GM18867 (cell line): ENCODE measurements around the gene BPI.
"Not testable (repeated sequence)": the region's sequence is repeated elsewhere in the genome, so short reads cannot be mapped to it uniquely, and the experiment has no call there.

Experiments
- ATAC-seq: cut with Tn5 transposase; IDR thresholded peaks from one replicate; pipeline ENCODE4 v1.9.1; 2021; ENCODE audit warnings: mild to moderate bottlenecking, moderate library complexity; ENCODE audit not compliant: unreplicated experiment

BPI gene

GRCh38 chr20:38355161-38356012, 51.4 kb downstream of the BPI start:
- ATAC-seq: no peak

- ATAC-seq: no peak
Measured at GRCh38 chr20:38357653-38358207, 53.8 kb downstream of the BPI start.

GRCh38 chr20:38358556-38358955, 54.6 kb downstream of the BPI start:
- ATAC-seq: no peak

GRCh38 chr20:38363004-38363747, 59.2 kb downstream of the BPI start:
- ATAC-seq: no peak

GRCh38 chr20:38369389-38369788, 65.4 kb downstream of the BPI start:
- ATAC-seq: no peak

GRCh38 chr20:38372806-38373205, 68.8 kb downstream of the BPI start:
- ATAC-seq: no peak

- ATAC-seq: no peak
Measured at GRCh38 chr20:38373231-38373867, 69.4 kb downstream of the BPI start.

GRCh38 chr20:38373898-38374297, 69.9 kb downstream of the BPI start:
- ATAC-seq: no peak

- ATAC-seq: no peak
Measured at GRCh38 chr20:38377039-38377685, 73.2 kb downstream of the BPI start.

- not testable (repeated sequence) for ATAC-seq
Measured at GRCh38 chr20:38377838-38378237, 73.9 kb downstream of the BPI start.

GRCh38 chr20:38383147-38383546, 79.2 kb downstream of the BPI start:
- ATAC-seq: no peak

- no peak for ATAC-seq
Measured at GRCh38 chr20:38386004-38386403, 82.0 kb downstream of the BPI start.

GRCh38 chr20:38386851-38387250, 82.9 kb downstream of the BPI start:
- no peak for ATAC-seq
